ENCODE results near the gene RNF14.
A peak's percentile ranks its signal among the peaks of the same experiment; 100 is the strongest.

RNF14 gene

GRCh38 chr5:142017832-142018427 is 49.0 kb downstream of the RNF14 start:
- H3K14ac ChIP-seq (ENCODE audit: low read length): no peak overlapping the region
- H4K91ac ChIP-seq (ENCODE audit: low read depth, low read length): no peak overlapping the region
- H3K23ac ChIP-seq (ENCODE audit: low read length): no peak overlapping the region
- H3K4me2 ChIP-seq (ENCODE audit: low read length): no peak overlapping the region
- H3K79me1 ChIP-seq (ENCODE audit: low read length): peaks cover 3% of the 10 kb centered on the region
- H3K27me3 ChIP-seq (ENCODE audit: insufficient read depth, low read length): no peaks in the 10 kb centered on the region
- H3K36me3 ChIP-seq (ENCODE audit: control insufficient read depth in 1 of 2, insufficient read depth in 2 of 2, low read length in 2 of 2): no peaks in the 10 kb centered on the region
- no peak overlapping the region for H4K12ac ChIP-seq (ENCODE audit: low read depth, low read length)
- H3K9ac ChIP-seq (ENCODE audit: low read length): no peak overlapping the region
- no peak overlapping the region for H2AK5ac ChIP-seq (ENCODE audit: low read length)
- H3K4me3 ChIP-seq (ENCODE audit: low read depth, low read length): no peak overlapping the region
- no peak overlapping the region for H2BK120ac ChIP-seq (ENCODE audit: insufficient read depth, low read length, poor library complexity)
- H2BK12ac ChIP-seq (ENCODE audit: low read length): no peak overlapping the region
- H3K4ac ChIP-seq (ENCODE audit: low read depth, low read length): no peak overlapping the region
- DNase-seq: no peak
- H4K8ac ChIP-seq (ENCODE audit: low read depth, low read length): no peak overlapping the region
- H2BK5ac ChIP-seq (ENCODE audit: low read depth, low read length, poor library complexity): no peak overlapping the region
- H3K4me1 ChIP-seq (ENCODE audit: control insufficient read depth in 1 of 2, insufficient read depth in 2 of 2, low read length in 2 of 2): peaks cover 0 to 2% of the 10 kb centered on the region in 2 experiments
- H2AFZ ChIP-seq (ENCODE audit: insufficient read depth, low read length, poor library complexity): no peak overlapping the region
- no peaks in the 10 kb centered on the region for H3K79me2 ChIP-seq (ENCODE audit: control insufficient read depth, insufficient read depth, low read length, poor library complexity)
- no peak overlapping the region for H3K27ac ChIP-seq (ENCODE audit: low read depth, low read length)
- H3K18ac ChIP-seq (ENCODE audit: low read length): no peak overlapping the region
- H3K9me3 ChIP-seq (ENCODE audit: insufficient read depth, low read depth, low read length): no peaks in the 10 kb centered on the region
- no CpG with 5 or more reads among the region's 5 CpGs for WGBS (ENCODE audit: extremely low coverage, insufficient coverage, insufficient read length)

GRCh38 chr5:142020122-142020659 is 51.3 kb downstream of the RNF14 start:
- Histone ChIP-seq H3K4ac (ENCODE audit: low read depth, low read length) (no peak overlapping the region), H4K8ac (ENCODE audit: low read depth, low read length) (no peak overlapping the region), H2BK120ac (ENCODE audit: insufficient read depth, low read length, poor library complexity) (no peak overlapping the region), H3K4me1 (ENCODE audit: control insufficient read depth in 1 of 2, insufficient read depth in 2 of 2, low read length in 2 of 2) (no peaks in the 10 kb centered on the region), H4K12ac (ENCODE audit: low read depth, low read length) (no peak overlapping the region), H3K79me2 (ENCODE audit: control insufficient read depth, insufficient read depth, low read length, poor library complexity) (no peaks in the 10 kb centered on the region), H2BK5ac (ENCODE audit: low read depth, low read length, poor library complexity) (no peak overlapping the region), H3K4me3 (ENCODE audit: low read depth, low read length) (no peak overlapping the region), H3K9me3 (ENCODE audit: insufficient read depth, low read depth, low read length) (no peaks in the 10 kb centered on the region), H3K79me1 (ENCODE audit: low read length) (no peaks in the 10 kb centered on the region), H3K4me2 (ENCODE audit: low read length) (no peak overlapping the region), H3K27me3 (ENCODE audit: insufficient read depth, low read length) (no peaks in the 10 kb centered on the region), H4K91ac (ENCODE audit: low read depth, low read length) (no peak overlapping the region), H3K23ac (ENCODE audit: low read length) (no peak overlapping the region), H3K27ac (ENCODE audit: low read depth, low read length) (no peak overlapping the region), H2AK5ac (ENCODE audit: low read length) (no peak overlapping the region), H3K18ac (ENCODE audit: low read length) (no peak overlapping the region), H3K14ac (ENCODE audit: low read length) (no peak overlapping the region), H3K9ac (ENCODE audit: low read length) (no peak overlapping the region), H3K36me3 (ENCODE audit: control insufficient read depth in 1 of 2, insufficient read depth in 2 of 2, low read length in 2 of 2) (no peaks in the 10 kb centered on the region), H2AFZ (ENCODE audit: insufficient read depth, low read length, poor library complexity) (no peak overlapping the region), H2BK12ac (ENCODE audit: low read length) (no peak overlapping the region)
- DNase-seq: no peak
- no CpG with 5 or more reads among the region's 1 CpG for WGBS (ENCODE audit: extremely low coverage, insufficient coverage, insufficient read length)

DNA sequence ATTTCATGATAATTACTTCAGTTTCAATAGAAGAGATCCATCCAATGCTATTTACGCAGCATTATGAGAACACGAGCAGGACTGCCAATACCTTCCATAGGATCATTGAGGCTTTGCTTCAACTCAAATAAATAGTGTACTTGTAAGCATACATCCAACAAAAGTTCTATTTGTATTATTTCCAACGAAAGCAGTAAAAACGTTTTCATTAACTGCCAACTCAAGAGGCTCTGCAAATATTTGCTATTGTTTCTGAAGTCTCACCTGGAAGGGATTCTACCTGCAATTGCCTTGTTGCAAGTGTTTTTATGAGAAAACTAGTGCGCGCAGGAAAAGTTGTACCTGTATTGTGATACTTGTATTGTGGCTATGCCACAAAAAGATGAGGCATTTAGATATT is 54.9 kb downstream of the RNF14 start:
- Histone ChIP-seq H3K27me3 (ENCODE audit: insufficient read depth, low read length) (no peaks in the 10 kb centered on the region), H3K27ac (ENCODE audit: low read depth, low read length) (no peak overlapping the region), H4K8ac (ENCODE audit: low read depth, low read length) (no peak overlapping the region), H2BK12ac (ENCODE audit: low read length) (no peak overlapping the region), H3K79me1 (ENCODE audit: low read length) (no peaks in the 10 kb centered on the region), H2BK5ac (ENCODE audit: low read depth, low read length, poor library complexity) (no peak overlapping the region), H3K23ac (ENCODE audit: low read length) (no peak overlapping the region), H3K36me3 (ENCODE audit: control insufficient read depth in 1 of 2, insufficient read depth in 2 of 2, low read length in 2 of 2) (no peaks in the 10 kb centered on the region), H2AFZ (ENCODE audit: insufficient read depth, low read length, poor library complexity) (no peak overlapping the region), H2BK120ac (ENCODE audit: insufficient read depth, low read length, poor library complexity) (no peak overlapping the region), H3K9ac (ENCODE audit: low read length) (no peak overlapping the region), H4K12ac (ENCODE audit: low read depth, low read length) (no peak overlapping the region), H3K18ac (ENCODE audit: low read length) (no peak overlapping the region), H3K4me2 (ENCODE audit: low read length) (no peak overlapping the region), H3K9me3 (ENCODE audit: insufficient read depth, low read depth, low read length) (no peaks in the 10 kb centered on the region), H3K14ac (ENCODE audit: low read length) (no peak overlapping the region), H4K91ac (ENCODE audit: low read depth, low read length) (no peak overlapping the region), H3K4me1 (ENCODE audit: control insufficient read depth in 1 of 2, insufficient read depth in 2 of 2, low read length in 2 of 2) (no peaks in the 10 kb centered on the region), H2AK5ac (ENCODE audit: low read length) (no peak overlapping the region), H3K79me2 (ENCODE audit: control insufficient read depth, insufficient read depth, low read length, poor library complexity) (no peaks in the 10 kb centered on the region), H3K4ac (ENCODE audit: low read depth, low read length) (no peak overlapping the region), H3K4me3 (ENCODE audit: low read depth, low read length) (no peak overlapping the region)
- no peak for DNase-seq
- whole genome bisulfite sequencing (ENCODE audit: extremely low coverage, insufficient coverage, insufficient read length): no CpG with 5 or more reads among the region's 6 CpGs

- H4K12ac ChIP-seq (ENCODE audit: low read depth, low read length): peak overlapping the region; percentile 13
- no peak overlapping the region for H2AK5ac ChIP-seq (ENCODE audit: low read length)
- peak overlapping the region; percentile 57 for H3K4me3 ChIP-seq (ENCODE audit: low read depth, low read length)
- no peaks in the 10 kb centered on the region for H3K79me2 ChIP-seq (ENCODE audit: control insufficient read depth, insufficient read depth, low read length, poor library complexity)
- H3K36me3 ChIP-seq (ENCODE audit: control insufficient read depth in 1 of 2, insufficient read depth in 2 of 2, low read length in 2 of 2): no peaks in the 10 kb centered on the region
- H3K23ac ChIP-seq (ENCODE audit: low read length): no peak overlapping the region
- H2BK12ac ChIP-seq (ENCODE audit: low read length): no peak overlapping the region
- no peaks in the 10 kb centered on the region for H3K9me3 ChIP-seq (ENCODE audit: insufficient read depth, low read depth, low read length)
- WGBS (ENCODE audit: extremely low coverage, insufficient coverage, insufficient read length): no CpG with 5 or more reads among the region's 26 CpGs
- no peak overlapping the region for H3K14ac ChIP-seq (ENCODE audit: low read length)
- no peaks in the 10 kb centered on the region for H3K4me1 ChIP-seq (ENCODE audit: control insufficient read depth in 1 of 2, insufficient read depth in 2 of 2, low read length in 2 of 2)
- no peak overlapping the region for H3K4ac ChIP-seq (ENCODE audit: low read depth, low read length)
- no peak overlapping the region for H3K18ac ChIP-seq (ENCODE audit: low read length)
- peak overlapping the region; percentile 20 for H4K8ac ChIP-seq (ENCODE audit: low read depth, low read length)
- H3K4me2 ChIP-seq (ENCODE audit: low read length): peak overlapping the region; percentile 91
- H2AFZ ChIP-seq (ENCODE audit: insufficient read depth, low read length, poor library complexity): peak overlapping the region; percentile 2
- no peak overlapping the region for H4K91ac ChIP-seq (ENCODE audit: low read depth, low read length)
- H3K9ac ChIP-seq (ENCODE audit: low read length): peak overlapping the region; percentile 53
- no peaks in the 10 kb centered on the region for H3K79me1 ChIP-seq (ENCODE audit: low read length)
- H3K27me3 ChIP-seq (ENCODE audit: insufficient read depth, low read length): no peaks in the 10 kb centered on the region
- peak overlapping the region; percentile 48 for H3K27ac ChIP-seq (ENCODE audit: low read depth, low read length)
- peak; percentile 98 to 99 for DNase-seq
- H2BK5ac ChIP-seq (ENCODE audit: low read depth, low read length, poor library complexity): no peak overlapping the region
- peak overlapping the region; percentile 1 for H2BK120ac ChIP-seq (ENCODE audit: insufficient read depth, low read length, poor library complexity)
These were observed 55.9 kb downstream of the RNF14 start for GRCh38 chr5:142024771-142025304.
